Activated CD8-positive, alpha-beta memory T cell treated with anti-CD3 and anti-CD28 coated beads for 1 hour (primary cell): ENCODE data around the gene ITSN1.
"Not testable (repeated sequence)": the region's sequence is repeated elsewhere in the genome, so short reads cannot be mapped to it uniquely, and the experiment has no call there.

Experiments
- DNase-seq, 2 donors: peaks; one replicate each; pipeline ENCODE4 v3.0.0-alpha.2; 2020; ENCODE audit warnings: low read depth in 1 of 2; ENCODE audit errors: extremely low read depth in 1 of 2

Gene ITSN1

DNA sequence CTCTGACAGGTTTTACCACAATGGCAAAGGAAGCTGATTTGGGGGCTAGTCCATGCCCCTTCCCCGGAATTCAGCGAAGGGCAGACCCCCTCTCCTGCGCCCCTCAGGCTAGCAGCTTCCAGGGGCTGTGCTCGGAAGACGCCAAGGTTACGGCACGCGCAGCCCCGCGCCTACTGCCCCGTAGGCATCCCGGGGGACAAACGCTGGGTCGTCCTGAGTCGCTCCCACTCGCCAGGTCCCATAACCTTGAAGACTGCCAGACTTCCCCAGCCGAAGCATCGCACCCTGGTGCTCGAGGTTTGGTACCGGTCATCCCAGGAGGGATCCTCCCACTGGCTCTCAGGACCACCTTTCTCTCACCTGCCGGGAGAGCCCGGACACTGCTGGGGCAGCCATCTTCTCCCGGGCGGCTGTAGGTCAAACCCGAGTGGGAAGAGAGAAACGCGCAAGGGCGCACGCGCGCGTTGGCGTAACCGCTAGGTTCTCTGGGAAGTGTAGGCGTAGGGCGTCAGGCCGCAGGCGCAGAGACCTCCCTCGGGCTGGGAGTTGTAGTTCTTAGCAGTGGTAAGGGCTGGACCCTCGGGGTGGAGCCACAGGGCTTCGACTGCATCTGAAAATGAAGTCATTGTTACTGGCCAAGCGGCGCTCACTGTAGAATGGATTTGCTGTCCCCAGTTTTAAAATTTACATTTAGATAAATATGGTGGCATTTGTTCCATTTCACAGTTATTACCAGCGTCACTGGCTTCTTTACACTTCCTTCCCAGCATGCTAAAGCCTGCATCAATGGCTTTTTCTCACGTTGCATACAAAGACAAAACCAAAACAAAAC lies 273.3 kb downstream of the ITSN1 start, which contains the start of gene ATP5PO:
ATP5PO (minus strand) TSS at position 437 of the 832 bp plus-strand sequence; CDS start at position 396, 41 bp downstream.
- DNase-seq = peak; percentile 89 to 93

DNA sequence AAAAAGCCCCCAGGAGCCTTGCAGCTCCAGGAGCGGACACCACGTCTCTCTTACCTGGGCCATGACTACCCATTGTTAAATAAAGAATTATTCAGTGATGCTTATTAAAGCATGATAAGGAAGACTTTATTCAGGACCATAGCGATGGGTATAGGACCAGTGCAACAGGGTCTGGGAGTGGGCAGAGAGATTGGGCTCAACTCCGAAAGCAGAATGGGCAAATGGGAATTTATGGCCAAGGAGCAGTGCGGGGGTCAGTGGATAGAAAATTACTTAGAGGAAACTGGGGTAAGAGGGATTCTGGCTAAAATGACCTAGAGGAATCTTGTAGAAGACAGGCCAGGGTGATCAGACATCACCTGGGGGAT lies 273.9 kb downstream of the ITSN1 start:
- DNase-seq = no peak

GRCh38 chr21:33917421-33917820 lies 275.1 kb downstream of the ITSN1 start:
- no peak for DNase-seq

DNA sequence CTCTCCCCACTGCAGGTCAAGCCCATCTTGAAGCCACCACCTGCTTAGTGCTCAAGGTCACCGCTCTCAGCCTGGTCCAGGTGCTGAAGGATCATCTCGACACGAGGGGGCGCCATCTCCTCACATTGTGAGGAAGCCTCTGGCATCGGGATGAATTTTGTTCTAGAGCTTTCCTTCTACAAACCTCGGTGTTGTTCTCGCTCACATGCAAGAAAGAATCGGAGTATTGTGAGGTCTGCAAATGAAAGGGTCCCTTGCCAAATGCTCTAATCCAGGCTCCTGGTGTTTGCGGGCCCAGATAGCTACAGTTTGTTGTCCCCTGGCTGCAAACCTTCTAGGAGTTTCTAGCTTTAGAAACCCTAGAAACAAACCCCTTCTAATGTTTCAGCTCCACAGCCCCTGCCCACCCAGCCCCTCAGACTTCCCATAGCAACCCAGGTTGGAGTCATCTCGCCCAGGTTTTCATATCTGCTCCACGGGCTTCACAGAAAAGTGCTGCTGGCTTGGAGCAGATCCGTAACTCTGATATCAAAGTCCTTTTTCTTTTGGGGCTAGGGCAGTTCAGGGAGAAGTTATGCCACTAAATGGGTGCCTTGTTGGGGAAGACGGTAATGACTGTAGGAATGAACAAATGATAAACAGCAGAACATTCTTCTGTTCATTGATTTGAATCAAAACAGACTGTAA lies 281.9 kb downstream of the ITSN1 start:
- DNase-seq = peak; percentile 79 to 92

GRCh38 chr21:33924766-33925100 lies 282.4 kb downstream of the ITSN1 start:
- no peak for DNase-seq

DNA sequence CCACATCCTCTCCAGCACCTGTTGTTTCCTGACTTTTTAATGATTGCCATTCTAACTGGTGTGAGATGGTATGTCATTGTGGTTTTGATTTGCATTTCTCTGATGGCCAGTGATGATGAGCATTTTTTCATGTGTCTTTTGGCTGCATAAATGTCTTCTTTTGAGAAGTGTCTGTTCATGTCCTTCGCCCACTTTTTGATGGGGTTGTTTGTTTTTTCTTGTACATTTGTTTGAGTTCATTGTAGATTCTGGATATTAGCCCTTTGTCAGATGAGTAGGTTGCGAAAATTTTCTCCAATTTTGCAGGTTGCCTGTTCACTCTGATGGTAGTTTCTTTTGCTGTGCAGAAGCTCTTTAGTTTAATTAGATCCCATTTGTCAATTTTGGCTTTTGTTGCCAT lies 283.9 kb downstream of the ITSN1 start:
- not testable (repeated sequence) for DNase-seq

- peak in 1 of 2 donors; percentile 60 for DNase-seq
These were observed 288.9 kb downstream of the ITSN1 start for GRCh38 chr21:33931052-33931798.

DNA sequence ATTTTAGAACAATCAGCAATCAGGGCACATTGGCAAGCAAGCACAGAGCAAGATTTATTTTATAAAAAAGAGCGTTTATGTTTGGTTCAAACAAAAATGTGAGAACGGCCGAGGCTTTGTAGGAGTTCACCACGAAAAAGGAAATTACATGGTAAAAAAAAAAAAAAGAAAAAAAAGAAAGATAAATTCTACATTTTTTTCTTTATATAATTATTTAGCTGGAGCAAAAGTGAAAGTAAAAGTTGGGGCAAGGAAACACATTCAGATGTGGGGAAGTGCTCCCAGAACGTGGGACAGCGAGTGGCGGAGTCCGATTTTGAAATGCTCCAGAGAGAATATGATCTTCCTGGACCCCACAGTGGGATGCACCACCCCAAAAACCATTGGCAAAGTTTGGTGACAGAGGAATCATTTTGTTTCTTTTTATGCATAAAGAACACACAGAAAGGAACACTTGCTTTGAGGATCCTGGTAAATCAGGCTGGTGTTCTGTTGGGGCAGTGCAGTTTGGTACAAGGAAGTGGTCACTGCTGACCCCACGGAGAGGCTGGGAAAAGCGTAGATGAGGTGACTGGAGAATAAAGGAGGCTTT lies 289.6 kb downstream of the ITSN1 start:
- no peak for DNase-seq

DNA sequence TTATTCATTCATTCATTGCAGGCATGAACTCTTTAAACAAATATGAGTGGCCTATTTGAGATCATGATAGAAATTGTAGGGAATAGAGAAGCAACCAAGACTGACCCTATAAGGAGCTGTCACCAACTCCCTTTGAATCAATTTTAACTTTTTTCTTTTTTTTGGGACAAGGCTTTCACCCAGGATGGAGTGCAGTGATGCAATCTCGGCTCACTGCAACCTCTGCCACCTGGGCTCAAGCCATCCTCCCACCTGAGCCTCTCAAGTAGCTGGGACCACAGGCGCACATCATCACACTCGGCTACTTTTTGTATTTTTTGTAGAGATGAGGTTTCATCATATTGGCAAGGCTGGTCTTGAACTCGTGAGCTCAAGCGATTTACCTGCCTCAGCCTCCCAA lies 290.4 kb downstream of the ITSN1 start:
- DNase-seq = no peak

DNA sequence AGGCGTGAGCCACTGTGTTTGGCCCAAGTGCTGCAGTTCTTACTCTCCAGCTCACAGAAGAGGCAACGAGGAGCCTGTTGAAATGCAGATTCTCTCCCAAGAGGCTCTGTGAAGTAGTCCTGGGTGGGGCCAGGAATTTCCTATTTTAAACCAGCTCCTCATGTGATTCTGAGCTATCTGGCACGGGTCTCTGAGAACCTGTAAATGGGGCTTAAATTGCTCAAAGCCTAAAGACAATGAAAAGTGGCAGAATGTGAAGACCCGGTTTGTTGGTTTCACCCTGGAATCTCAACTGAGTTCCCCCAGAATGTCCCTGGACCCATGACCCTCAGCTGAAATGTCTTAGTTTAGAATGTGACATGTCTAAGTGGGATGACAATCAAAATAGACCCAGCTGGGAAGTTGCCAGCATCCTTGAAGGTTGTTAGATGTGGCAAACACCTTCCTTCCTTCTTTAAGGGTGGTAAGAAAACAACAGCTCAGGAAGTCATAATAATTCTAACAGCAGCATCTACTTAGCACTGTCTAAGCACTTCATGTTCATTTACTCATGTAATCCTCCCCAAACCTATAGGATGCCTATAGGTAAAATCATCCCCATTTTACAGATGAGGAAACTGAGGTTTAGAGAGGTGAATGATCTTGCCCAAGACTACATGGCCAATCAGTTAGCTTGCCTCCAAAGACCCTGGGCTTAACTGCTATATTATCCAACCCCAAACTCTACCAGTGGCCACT lies 294.2 kb downstream of the ITSN1 start:
- no peak for DNase-seq

DNA sequence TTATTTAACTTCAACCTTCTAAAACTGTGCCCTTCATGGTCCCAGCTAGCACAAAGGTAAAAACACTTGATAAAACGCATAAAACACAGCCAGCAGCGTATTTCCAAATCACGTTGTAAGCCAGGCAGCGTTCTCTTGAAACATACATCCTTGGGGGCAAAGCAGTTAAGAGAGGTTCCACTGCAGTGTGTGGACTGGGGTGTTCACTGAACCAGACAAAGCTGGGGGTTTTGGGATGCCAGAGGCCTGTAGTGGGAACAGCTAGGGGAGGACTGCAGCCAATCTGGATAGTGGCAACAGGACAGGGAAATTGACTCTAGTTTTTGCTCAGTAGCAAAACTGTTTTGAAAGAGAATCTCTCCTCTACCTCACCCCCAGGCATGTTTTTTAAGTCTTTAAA lies 294.8 kb downstream of the ITSN1 start:
- no peak for DNase-seq

DNA sequence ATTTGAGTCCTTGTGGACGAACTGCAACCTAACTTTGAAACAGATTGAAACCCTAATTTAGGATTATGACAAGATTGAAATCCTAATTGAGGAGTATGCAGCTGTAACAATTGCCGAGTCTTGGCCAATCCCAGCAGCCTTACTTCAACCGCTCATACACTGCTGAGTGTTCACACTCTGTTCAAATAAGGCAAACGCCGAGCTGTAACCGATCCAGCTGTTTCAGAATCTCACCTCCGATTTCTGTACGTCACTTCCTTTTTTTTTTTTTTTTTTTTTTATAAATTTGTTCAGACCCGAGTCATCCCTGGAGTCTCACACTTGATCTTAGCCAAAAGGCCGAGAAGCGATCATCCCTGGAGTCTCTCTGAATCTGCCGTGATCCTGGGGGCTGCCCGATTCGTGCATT lies 295.6 kb downstream of the ITSN1 start:
- DNase-seq = no peak

DNA sequence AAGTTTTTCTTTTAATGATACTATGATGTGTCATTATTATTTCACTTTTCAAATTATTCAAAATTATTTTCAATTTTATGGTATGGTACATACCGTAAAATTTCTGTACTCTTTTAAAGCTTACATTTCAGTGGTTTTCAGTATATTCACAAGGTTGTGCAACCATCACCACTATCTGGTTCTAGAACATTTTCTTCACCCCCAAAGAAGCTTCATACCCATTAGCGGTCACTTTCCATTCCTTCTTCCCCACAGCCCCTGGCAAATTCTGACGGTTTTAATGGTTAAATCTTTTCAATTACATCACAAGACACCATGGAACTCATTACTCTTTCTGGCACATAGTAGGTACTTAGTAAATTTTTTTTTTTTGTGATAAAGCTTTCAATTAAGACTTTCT lies 296.1 kb downstream of the ITSN1 start:
- DNase-seq = no peak

GRCh38 chr21:33939226-33939625 lies 296.9 kb downstream of the ITSN1 start:
- DNase-seq = no peak

- DNase-seq = no peak
These were observed 298.0 kb downstream of the ITSN1 start for GRCh38 chr21:33940164-33940880.

DNA sequence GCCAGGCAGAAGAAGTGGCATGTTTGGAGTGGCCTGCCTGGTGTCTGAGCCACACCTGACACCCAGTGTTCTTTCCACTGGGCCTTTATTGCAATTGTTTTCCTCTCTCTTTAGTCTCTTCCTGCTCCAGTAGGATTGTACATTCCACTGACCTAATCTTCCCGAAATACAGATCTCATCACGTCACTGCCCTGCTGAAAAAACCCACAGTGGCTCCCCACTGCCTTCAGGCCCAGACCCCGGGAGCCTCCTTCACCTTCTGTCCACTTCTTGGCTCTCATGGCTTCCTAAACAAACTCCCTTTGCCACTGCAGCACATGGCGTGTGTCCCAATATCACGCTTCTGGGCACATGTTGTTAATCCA lies 298.6 kb downstream of the ITSN1 start:
- no peak for DNase-seq

- DNase-seq = no peak
These were observed 300.1 kb downstream of the ITSN1 start for GRCh38 chr21:33942426-33942825.

GRCh38 chr21:33943293-33943692 lies 301.0 kb downstream of the ITSN1 start:
- no peak for DNase-seq

DNA sequence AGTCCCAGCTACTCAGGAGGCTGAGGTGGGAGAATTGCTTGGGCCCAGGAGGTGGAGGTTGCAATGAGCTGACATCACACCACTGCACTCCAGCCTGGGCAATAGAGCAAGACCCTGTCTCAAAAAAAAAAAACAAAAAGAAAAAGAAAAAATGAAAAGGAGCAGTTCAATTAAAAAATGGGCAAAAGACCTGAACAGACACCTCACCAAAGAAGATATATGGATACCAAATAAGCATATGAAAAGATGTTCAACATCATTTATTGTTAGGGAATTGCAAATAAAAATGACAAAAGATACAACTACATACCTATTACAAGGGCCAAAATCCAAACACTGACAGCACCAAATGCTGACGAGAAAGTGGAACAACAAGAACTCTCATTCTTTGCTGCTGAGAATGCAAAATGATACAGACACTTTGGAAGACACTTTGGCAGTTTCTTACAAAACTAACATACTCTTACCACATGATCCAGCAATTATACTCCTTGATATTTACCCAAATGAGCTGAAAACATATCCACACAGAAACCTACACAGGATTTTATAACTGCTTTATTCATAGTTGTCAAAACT lies 302.0 kb downstream of the ITSN1 start:
- no peak for DNase-seq
